GM10847 (cell line): ENCODE results near the gene CLUH.
A peak's percentile ranks its signal among the peaks of the same experiment; 100 is the strongest.

Experiments used
- POLR2A ChIP-seq: IDR thresholded peaks from 2 replicates; pipeline ENCODE4 v1.6.1; 2011; ENCODE audit not compliant: insufficient read length; ENCODE audit errors: extremely low read depth

CLUH gene

DNA sequence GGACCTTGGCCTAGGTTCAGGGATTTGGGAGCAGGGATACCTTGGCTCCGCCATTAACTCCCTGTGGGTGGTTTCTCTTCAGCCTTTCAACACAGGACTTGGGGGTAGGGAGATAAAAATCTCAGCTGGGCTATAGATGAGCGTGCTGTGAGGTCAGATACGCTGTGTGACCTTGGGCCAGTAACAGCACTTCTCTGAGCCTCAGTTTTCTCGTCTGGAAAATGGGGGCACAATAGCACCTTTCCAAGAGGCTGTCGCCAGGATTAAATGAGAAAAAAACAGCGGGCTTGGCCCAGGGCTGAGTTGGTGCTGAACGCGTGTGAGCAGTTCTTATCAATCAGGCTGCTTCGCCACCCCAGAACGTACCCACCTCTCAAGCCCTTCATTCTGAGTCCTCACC, 20.2 kb upstream of the CLUH start:
- no peak for TF ChIP-seq POLR2A

GRCh38 chr17:2730764-2731353, 19.3 kb upstream of the CLUH start:
- TF ChIP-seq POLR2A, result no peak

- TF ChIP-seq POLR2A, result no peak
Observed at GRCh38 chr17:2724784-2725164, 13.2 kb upstream of the CLUH start.

GRCh38 chr17:2723997-2724783, 12.6 kb upstream of the CLUH start:
- TF ChIP-seq POLR2A, result no peak

DNA sequence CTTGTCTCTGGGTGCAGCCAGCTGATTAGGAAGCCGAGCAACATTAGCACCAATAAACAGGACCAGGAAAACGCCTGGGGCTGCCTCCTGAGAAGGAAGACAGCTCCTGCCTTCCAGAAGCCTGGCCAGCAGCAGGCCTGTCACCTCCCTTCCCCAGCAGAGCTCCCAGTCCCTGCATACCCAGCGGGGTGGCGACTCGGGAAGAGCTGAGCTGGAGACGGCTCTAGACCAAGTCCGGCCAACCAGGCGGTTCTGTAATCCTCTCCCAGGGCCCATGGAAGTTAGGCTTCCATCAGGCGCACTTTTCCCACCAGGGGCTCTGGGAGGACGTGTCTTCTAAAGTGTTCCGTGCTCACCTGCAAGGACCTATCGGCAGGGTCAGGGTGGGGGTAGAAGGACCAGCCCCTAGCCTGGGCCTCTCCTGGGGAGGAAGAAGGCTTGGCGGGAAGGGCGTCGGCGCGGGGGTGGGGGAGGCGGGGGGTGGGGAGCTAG, 12.0 kb upstream of the CLUH start:
- no peak for TF ChIP-seq POLR2A

- no peak for TF ChIP-seq POLR2A
Observed at GRCh38 chr17:2722611-2723010, 11.0 kb upstream of the CLUH start.

DNA sequence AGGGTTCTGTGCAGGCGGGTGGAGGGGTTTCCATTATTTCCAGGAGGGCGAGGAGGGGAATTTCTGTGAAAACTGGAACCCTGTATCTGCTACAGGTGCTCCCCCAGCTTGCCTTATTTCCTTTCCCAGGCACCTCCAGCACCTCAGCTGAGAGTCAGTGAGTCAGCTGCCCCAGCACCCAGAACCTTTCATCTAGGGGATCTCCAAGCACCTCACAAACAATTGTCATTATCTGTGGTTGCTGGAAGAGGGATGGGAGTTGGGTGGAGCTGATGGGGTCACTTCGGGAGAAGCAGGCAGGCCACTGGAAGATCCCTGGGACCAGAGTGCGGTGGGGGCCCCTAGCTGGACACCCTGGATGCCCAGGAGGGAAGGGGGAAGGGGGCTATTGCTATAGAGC, 10.0 kb upstream of the CLUH start:
- TF ChIP-seq POLR2A, result no peak

DNA sequence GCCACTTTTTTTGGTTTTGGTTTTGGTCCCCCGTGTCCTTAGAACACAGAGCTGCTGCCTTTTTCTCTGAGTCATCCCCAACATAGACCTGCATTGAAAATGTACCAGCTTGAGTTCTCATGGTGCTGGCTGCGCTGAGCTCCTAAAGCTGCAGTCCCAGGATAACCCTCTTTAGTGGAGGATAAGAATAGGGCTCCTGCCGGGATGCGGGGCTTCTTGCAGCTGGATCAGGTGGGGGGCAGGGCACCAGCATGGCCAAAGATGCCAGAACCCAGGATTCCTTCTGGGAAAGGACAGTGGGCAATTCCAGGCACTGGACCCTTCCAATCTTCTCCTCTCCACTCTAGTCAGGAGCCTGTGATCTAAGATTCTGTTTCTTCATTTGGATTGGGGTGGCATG, 8.3 kb upstream of the CLUH start:
- no peak for TF ChIP-seq POLR2A

GRCh38 chr17:2718150-2718938, 6.8 kb upstream of the CLUH start:
- no peak for TF ChIP-seq POLR2A

DNA sequence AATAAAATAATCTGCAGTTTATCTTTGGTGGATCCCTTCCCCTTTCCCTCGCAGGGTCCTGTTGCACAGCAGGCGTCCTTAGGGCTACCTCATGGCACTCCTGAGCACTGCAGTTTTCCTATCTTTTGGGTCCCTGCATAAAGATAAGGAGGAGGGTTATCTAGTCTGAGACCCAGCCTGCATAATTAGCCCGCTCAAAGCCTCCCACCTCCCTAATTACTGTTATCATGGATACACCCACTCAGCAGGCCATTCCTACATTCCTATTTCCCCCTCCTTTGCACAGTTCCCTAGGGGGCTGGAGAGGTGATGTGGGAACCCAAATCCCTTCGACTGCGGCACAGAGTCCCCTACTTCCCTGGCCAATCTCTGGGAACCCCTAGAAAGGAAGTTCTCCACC, 5.1 kb upstream of the CLUH start:
- no peak for TF ChIP-seq POLR2A

GRCh38 chr17:2713881-2714280, 2.3 kb upstream of the CLUH start:
- TF ChIP-seq POLR2A, result no peak

DNA sequence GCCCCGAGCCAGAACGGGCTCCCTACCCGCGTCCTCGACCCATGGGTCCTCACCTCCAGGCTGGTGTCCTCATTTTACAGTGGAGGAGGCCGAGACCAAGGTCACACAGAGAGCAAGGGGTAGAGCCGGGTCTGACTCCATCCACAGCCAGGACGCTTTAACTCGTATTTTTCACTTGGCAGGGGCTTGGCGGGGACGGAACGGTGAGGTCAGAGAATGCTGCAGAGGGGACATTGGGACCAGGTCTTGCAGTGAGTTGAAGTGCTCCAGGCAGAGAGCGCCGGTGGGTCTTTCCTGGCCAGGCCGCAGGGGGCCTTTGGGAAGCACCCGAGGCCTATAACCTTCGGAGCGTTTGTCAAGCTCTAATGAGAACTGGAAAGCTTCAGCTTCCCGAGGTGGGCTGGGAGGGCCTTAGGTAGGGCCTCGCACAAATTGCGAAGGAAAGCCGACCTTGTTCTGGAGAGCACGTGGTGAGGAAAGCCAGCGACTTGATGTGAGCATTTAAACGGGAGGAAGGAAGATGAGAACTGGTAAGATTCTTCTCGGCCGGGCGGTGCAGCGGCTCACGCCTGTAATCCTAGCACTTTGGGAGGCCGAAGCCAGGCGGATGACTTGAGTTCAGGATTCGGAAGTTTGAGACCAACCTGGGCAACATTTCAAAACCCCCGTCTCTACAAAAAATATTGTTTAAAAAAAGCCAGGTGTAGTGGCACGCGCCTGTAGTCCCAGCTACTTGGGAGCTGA, 908 bp upstream of the CLUH start:
- TF ChIP-seq POLR2A, result no peak

- TF ChIP-seq POLR2A, result peak; percentile 5
Observed at GRCh38 chr17:2710803-2711607, 559 bp downstream of the CLUH start.

DNA sequence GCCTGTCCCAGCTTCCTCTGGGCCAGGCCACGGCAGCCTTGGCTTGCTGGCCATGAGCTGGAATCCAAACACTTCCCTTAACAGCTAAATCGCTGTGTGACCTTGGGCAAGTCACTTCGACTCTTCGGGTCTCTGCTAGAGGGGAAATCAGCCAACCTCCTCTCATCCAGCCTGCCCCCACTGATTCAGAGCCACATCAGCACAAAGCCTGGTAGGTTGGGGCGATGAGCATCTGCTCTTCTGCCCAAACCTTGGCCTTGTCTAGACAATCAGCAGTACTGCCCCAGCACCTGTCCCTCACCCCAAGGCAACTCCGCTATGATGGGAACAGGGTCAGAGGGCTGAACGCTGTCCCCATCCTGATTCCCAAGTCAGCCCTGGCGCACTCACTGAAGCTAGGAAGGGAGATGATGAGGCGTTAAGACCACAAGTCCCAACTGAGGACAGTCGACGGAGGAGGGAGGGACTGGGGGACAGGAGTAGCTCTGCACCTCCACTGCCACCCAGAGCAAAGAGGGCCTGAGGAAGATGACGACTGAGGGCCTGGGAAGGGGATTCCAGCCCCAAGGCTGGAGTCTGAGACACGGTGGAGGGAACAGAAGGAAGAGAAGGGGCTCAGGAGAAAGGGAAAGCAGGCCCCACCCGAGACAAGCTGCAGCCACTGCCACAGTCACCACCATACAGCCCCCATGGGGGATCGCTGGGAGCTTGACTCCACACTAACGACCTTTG, 1.3 kb downstream of the CLUH start:
- no peak for TF ChIP-seq POLR2A

DNA sequence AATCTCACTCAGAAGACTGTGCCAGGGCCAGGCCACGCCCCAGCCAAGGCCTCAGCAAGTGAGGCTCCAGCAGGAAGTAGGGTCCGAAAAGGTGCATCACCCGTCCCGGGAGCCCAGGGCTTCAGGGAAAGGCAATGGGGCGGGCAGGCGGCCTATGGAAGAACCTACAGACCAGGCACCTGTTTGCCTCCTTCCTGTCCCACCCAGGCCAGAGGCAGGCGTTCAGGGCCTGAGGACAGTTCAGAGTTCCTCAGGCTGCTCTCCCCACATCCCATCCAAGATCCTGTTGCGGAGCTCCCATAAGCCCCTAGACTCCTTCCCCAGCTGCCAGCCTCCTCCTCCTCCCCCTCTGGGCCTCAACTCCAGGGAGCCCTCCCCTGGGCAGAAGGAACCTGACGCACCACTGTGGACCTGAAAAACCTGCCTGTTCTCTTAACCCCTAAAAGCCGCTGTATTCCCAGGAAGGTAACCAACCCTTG, 2.3 kb downstream of the CLUH start:
- no peak for TF ChIP-seq POLR2A
